ENCODE results near the gene VIT.

Gene VIT

GRCh38 chr2:36705326-36706020 is 9.0 kb downstream of the VIT start:
- Histone ChIP-seq H2AFZ (ENCODE audit: low read length) (no peak overlapping the region), H3K4me1 (ENCODE audit: insufficient read depth, low read length, poor library complexity, severe bottlenecking) (no peaks in the 10 kb centered on the region), H3K9ac (ENCODE audit: low read depth, low read length, poor library complexity, severe bottlenecking) (no peak overlapping the region), H3K27me3 (ENCODE audit: insufficient read depth, low read length, poor library complexity, severe bottlenecking) (no peaks in the 10 kb centered on the region), H3F3A (ENCODE audit: low read depth) (no peaks in the 10 kb centered on the region), H3K36me3 (ENCODE audit: insufficient read depth, low read length) (no peaks in the 10 kb centered on the region), H3K79me2 (ENCODE audit: insufficient read depth, low read length) (no peaks in the 10 kb centered on the region), H3K9me2 (replicated peaks; ENCODE audit: low read depth, low read length) (no peaks in the 10 kb centered on the region), H3K4me2 (ENCODE audit: low read depth, low read length, poor library complexity, severe bottlenecking) (no peak overlapping the region), H3K9me3 (ENCODE audit: insufficient read depth, low read depth, low read length) (no peaks in the 10 kb centered on the region), H4K20me1 (ENCODE audit: insufficient read depth, low read length, poor library complexity, severe bottlenecking) (no peaks in the 10 kb centered on the region), H3K4me3 (ENCODE audit: low read length, poor library complexity, severe bottlenecking) (no peak overlapping the region)
- no peak for TF ChIP-seq CTCF (conservative IDR thresholded peaks at IDR 0.05; ENCODE audit: low read length)
- TF ChIP-seq EZH2phosphoT487 (IDR thresholded peaks at IDR 0.05; ENCODE audit: borderline replicate concordance), result no peak

DNA sequence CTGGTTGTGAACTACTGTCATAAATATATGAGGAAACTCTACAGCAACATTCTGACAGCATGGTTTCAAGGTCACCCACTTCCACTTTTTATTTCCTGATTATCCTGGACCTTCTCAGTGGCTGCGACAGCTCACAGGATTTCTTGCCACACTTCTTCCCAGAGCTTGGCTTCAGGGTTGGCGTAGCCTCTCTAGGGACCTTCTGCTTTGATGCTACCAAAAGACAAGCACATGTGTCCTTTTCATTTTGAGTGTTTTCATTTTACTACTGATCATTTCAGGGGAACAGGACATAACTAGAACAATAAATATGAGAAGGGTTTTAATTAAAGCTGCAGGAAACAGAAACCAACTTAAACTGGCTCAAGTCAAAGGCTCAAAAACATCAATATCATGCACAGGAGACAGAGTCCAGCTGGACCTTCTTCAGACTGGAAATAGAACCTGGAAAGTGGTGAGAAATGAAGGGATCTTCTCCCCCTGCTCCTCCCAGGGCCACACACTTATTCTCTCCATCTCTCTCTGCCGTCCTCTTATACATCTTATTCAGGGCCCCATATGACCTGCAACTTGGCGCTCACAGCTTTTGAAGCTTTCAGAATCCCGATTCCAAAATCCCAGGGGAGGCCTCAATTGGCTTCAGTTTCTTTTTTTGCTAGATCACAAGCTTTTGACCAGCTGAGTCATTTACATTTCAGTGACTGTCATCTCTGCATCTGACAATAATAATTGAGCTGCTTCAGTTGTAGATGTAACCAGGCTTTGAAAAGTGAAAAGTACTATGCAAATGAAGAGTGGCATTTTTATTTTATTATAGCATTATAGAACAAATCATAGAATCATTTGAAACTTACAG is 9.7 kb downstream of the VIT start:
- Histone ChIP-seq H2AFZ (ENCODE audit: low read length) (no peak overlapping the region), H3K27me3 (ENCODE audit: insufficient read depth, low read length, poor library complexity, severe bottlenecking) (no peaks in the 10 kb centered on the region), H3K4me3 (ENCODE audit: low read length, poor library complexity, severe bottlenecking) (no peak overlapping the region), H3F3A (ENCODE audit: low read depth) (no peaks in the 10 kb centered on the region), H3K4me1 (ENCODE audit: insufficient read depth, low read length, poor library complexity, severe bottlenecking) (no peaks in the 10 kb centered on the region), H4K20me1 (ENCODE audit: insufficient read depth, low read length, poor library complexity, severe bottlenecking) (no peaks in the 10 kb centered on the region), H3K9ac (ENCODE audit: low read depth, low read length, poor library complexity, severe bottlenecking) (no peak overlapping the region), H3K9me3 (ENCODE audit: insufficient read depth, low read depth, low read length) (0 out of 2 replicates have a peak, but pooled peaks cover 4% of the 10 kb centered on the region), H3K36me3 (ENCODE audit: insufficient read depth, low read length) (no peaks in the 10 kb centered on the region), H3K9me2 (replicated peaks; ENCODE audit: low read depth, low read length) (no peaks in the 10 kb centered on the region), H3K79me2 (ENCODE audit: insufficient read depth, low read length) (no peaks in the 10 kb centered on the region), H3K4me2 (ENCODE audit: low read depth, low read length, poor library complexity, severe bottlenecking) (no peak overlapping the region)
- TF ChIP-seq EZH2phosphoT487 (IDR thresholded peaks at IDR 0.05; ENCODE audit: borderline replicate concordance) (no peak), CTCF (conservative IDR thresholded peaks at IDR 0.05; ENCODE audit: low read length) (no peak)

- Histone ChIP-seq H3K4me1 (ENCODE audit: insufficient read depth, low read length, poor library complexity, severe bottlenecking) (no peaks in the 10 kb centered on the region), H4K20me1 (ENCODE audit: insufficient read depth, low read length, poor library complexity, severe bottlenecking) (no peaks in the 10 kb centered on the region), H3K36me3 (ENCODE audit: insufficient read depth, low read length) (no peaks in the 10 kb centered on the region), H3K79me2 (ENCODE audit: insufficient read depth, low read length) (no peaks in the 10 kb centered on the region), H3K27me3 (ENCODE audit: insufficient read depth, low read length, poor library complexity, severe bottlenecking) (no peaks in the 10 kb centered on the region), H3K9me3 (ENCODE audit: insufficient read depth, low read depth, low read length) (0 out of 2 replicates have a peak, but pooled peaks cover 4% of the 10 kb centered on the region), H2AFZ (ENCODE audit: low read length) (no peak overlapping the region), H3K9ac (ENCODE audit: low read depth, low read length, poor library complexity, severe bottlenecking) (no peak overlapping the region), H3F3A (ENCODE audit: low read depth) (no peaks in the 10 kb centered on the region), H3K9me2 (replicated peaks; ENCODE audit: low read depth, low read length) (no peaks in the 10 kb centered on the region), H3K4me2 (ENCODE audit: low read depth, low read length, poor library complexity, severe bottlenecking) (no peak overlapping the region), H3K4me3 (ENCODE audit: low read length, poor library complexity, severe bottlenecking) (no peak overlapping the region)
- TF ChIP-seq EZH2phosphoT487 (IDR thresholded peaks at IDR 0.05; ENCODE audit: borderline replicate concordance) (no peak), CTCF (conservative IDR thresholded peaks at IDR 0.05; ENCODE audit: low read length) (no peak)
Observed at GRCh38 chr2:36707050-36707449, 10.5 kb downstream of the VIT start.

All from Loucy (cell line).